NCI-H2196 (cell line): ENCODE data around the gene SRSF3.
"Not testable (repeated sequence)": the region's sequence is repeated elsewhere in the genome, so short reads cannot be mapped to it uniquely, and the experiment has no call there.

Experiments used
- DNase-seq: peaks from one replicate; lab custom pipeline; 2025; ENCODE audit not compliant: unreplicated experiment; lab: John Stamatoyannopoulos, UW

SRSF3 gene

DNA sequence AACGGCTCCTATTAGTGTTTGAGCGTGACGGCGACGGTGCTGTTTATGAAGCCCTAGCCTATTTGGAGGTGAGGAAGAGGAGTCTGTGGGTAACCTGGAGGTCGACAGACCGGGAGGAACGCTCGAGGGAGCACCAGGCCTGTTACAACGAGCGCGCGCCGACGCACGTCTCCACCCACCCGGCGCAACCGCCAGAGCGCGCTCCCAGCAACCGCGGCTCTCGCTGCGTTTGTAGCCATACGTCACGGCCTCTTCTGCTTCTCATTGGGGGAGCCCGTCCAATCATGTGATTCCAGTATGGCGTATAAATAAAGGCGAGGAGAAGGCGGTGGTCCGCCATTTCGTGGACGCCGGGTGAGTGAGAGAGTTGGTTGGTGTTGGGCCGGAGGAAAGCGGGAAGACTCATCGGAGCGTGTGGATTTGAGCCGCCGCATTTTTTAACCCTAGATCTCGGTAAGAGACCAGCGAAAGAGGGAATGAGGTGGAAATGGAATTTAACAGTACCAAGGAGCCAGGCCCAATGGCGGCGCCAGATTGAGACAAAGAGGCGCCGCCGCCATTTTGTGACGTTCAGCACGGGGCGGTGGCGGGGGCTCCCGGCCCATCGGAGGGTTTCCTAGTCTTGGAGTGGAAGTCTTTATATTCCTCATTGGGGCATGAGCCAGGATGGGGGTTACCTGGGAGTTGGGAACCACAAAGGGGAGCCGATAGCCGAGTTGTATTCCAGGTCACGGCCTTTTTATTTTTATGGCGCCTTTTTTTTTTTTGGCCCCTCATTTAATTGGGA, at the start of gene SRSF3:
TSS of gene SRSF3 (plus strand) at position 334 of the 787 bp plus-strand sequence. CDS start 2,401 bp downstream, outside the sequence.
- DNase-seq: peak; percentile 97

- no peak for DNase-seq
Observed at GRCh38 chr6:36545767-36546307, 48.3 kb upstream of the SRSF3 start.

GRCh38 chr6:36546308-36546919, 47.7 kb upstream of the SRSF3 start:
- DNase-seq: no peak

GRCh38 chr6:36546920-36547645, 47.1 kb upstream of the SRSF3 start, which contains the start of gene STK38:
Gene STK38, minus strand, starts transcription at chr6:36547479. Its CDS starts 7,277 bp downstream, at chr6:36540202.
- DNase-seq: peak; percentile 86

- DNase-seq: no peak
Observed at GRCh38 chr6:36547646-36548400, 46.3 kb upstream of the SRSF3 start.

GRCh38 chr6:36548401-36548743, 45.8 kb upstream of the SRSF3 start:
- DNase-seq: no peak

DNA sequence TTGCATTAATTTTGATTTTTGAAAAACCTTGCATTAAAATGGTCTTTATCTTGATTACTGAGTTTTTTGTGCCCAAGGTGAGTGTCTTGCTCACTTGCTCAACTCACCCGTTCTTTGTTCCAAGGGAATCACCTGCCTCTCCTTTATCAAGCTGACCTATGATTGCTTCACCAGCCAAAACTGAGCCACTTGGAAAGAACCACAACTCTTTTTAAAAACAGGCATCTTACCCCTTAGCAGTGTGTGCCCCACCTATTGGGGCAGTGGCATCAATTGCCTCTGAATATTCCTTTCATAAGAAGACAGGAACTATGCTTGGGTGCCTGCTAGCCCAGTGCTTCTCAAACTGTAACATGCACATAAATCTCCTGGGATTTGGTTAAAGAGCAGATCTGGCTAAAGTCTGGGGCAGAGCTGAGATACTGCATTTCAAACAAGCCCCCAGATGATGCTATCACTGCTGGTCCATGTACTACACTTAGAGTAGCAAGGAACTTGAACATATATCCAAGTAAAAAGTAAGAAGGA, 43.6 kb upstream of the SRSF3 start:
- no peak for DNase-seq

DNA sequence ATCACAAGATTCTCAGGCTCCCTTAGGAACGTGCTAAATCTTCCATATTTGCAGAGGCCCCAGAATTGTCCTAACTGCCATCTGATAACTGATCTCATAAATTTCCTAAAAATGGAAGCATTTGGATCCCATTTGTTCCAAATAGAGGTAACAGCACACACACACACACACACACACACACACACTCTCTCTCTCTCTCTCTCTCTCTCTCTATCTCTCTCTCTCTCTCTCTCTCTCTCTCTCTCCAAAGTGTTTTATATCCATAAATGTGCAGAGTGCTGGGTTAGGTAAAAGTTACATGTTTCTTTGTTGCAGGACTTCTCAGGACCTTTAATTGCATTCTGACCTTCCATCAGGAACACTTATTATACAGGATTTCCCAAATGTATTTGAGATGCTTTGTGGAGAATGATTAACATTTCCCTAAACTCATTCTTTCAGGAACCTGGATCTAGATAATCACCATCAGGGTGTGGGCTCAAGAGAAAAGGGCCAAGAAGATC, 38.4 kb upstream of the SRSF3 start:
- DNase-seq: no peak

DNA sequence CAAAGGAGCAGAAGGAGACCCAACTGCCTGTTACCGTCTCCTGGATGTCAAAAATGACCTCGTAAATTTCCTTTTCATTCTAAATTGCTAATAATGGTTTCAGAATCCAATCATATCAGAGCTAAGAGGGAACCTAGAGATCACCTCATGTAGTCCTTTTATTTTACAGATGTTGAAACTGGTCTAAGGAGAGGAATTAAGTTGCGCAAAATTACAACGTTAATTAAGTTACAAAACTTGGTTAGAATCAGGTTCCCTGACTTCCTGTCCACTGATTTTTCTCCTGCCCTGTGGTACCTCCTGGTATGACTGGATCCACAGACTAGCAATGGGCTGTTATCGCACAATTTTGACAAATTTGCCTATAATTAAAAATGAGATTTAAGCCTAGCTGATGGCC, 37.9 kb upstream of the SRSF3 start:
- no peak for DNase-seq

GRCh38 chr6:36559011-36559793, 35.0 kb upstream of the SRSF3 start:
- DNase-seq: no peak

DNA sequence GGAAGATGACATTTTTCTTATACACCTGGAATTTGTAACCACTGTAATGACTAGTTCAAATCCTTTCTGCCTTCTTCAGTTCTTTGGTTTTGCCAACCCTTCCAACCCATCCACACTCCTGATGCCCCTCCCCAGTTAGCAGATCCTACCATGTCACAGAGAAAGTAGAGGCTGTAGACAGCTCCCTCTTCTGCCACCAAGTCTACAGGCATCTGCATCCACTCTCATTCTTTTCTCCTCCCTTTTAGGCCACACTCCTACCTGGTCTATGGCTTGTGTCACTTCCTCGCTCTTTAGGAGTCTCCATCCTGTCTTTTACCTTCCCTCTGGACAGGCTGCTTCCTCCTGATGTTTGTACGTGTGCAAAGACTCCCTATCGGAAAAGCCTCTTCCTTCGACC, 33.3 kb upstream of the SRSF3 start:
- no peak for DNase-seq

DNA sequence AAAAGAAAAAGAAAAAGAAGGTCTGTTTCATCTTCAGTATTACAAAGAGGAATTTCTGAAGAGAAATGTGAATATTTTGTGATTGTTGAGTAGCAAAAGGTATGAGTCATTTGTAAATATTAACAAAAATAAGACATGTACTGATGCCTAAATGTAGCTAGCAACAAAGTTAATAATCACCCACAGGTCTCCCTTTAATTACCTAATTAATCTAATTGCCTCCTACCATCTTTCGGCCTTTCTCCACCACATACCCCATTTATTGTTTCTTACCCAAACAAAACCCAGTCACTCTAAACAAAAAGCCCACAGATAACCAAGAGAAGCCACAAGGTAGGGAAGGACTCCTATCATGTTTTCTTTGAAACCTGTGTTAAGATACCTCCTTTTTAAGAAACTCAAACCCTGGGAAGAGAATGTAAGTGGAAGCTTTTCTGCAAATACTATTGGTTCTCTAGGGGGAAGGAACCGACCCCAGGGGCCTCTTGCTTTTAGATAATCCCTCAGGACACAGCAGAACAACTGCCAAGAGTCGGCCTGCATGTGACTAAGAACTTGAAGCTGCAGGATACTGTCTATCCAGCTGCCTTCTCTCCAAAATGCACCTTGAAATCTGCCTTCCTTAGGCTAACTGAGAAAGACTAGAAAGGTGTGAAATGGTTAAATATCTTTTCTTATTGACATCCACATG, 30.8 kb upstream of the SRSF3 start:
- no peak for DNase-seq

GRCh38 chr6:36563928-36564284, 30.3 kb upstream of the SRSF3 start:
- no peak for DNase-seq

DNA sequence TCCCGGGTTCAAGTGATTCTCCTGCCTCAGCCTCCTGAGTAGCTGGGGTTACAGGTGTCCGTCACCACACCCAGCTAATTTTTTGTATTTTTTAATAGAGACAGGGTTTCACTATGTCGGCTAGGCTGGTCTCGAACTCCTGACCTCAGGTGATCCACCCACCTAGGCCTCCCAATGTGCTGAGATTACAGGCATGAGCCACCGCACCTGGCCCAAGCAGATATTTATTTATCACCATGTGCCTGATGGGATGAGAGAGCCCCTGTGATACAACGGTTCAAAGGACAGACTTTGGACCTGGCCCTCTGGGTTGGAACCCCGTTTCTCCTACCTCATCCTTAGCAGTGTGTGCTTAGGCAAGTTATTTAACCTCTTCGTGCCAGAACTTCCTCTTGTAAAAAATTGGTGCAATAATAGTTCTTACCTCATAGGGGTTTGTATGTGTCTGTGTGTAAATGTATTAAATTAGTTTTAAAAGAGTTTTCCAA, 27.7 kb upstream of the SRSF3 start:
- no peak for DNase-seq

DNA sequence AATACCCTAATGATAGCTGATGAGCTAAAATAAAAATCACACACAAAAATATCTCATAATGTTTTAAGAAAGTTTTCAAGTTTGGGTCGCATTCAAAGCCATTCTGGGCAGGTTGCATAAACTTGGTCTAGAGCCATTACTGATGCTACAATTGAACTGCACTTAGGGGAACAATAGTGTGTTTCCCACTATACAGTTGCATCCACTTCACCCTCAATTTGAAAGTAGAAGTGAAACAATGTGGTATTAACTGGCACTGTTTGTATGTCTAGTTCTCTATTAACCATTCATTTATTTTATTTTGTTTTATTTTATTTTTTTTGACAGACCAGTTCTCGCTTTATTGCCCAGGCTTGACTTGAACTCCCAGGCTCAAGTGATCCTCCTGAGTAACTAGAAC, 23.9 kb upstream of the SRSF3 start:
- DNase-seq: no peak

DNA sequence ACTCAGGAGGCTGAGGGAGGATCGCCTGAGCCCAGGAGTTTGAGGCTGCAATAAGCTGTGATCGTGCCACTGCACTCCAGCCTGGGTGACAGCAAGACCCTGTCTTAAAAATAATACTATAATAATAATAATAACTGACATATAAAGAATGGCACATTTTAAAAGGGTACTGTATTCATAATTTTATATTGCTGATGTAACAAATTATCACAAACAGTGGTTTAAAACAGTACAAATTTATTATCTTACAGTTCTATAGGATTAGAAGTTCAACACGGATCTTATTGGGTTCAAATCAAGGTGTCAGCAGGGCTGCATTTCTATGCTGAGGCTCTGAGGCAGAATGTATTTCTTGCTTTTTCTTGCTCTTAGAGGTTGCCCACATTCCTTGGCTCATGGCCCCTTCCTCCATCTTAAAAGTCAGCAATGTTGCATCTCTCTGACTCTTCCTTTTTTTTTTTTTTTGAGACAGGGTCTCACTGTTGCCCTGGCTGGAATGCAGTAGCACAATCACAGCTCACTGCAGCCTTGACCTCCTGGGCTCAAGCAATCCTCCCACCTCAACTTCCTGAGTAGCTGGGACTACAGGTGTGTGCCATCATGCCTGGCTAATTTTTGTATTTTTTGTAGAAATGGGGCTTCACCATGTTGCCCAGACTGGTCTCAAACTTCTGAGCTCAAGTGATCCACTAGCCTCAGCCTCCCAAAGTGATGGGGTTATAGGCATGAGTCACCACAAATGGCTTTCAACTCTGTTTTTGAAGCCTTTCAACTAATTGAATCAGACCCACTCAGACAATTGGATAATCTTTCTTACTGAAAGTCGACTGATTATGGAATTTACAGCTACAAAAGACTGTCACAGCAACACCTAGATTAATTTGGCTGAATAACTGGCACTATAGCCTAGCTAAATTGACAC, 22.8 kb upstream of the SRSF3 start:
- no peak for DNase-seq

DNA sequence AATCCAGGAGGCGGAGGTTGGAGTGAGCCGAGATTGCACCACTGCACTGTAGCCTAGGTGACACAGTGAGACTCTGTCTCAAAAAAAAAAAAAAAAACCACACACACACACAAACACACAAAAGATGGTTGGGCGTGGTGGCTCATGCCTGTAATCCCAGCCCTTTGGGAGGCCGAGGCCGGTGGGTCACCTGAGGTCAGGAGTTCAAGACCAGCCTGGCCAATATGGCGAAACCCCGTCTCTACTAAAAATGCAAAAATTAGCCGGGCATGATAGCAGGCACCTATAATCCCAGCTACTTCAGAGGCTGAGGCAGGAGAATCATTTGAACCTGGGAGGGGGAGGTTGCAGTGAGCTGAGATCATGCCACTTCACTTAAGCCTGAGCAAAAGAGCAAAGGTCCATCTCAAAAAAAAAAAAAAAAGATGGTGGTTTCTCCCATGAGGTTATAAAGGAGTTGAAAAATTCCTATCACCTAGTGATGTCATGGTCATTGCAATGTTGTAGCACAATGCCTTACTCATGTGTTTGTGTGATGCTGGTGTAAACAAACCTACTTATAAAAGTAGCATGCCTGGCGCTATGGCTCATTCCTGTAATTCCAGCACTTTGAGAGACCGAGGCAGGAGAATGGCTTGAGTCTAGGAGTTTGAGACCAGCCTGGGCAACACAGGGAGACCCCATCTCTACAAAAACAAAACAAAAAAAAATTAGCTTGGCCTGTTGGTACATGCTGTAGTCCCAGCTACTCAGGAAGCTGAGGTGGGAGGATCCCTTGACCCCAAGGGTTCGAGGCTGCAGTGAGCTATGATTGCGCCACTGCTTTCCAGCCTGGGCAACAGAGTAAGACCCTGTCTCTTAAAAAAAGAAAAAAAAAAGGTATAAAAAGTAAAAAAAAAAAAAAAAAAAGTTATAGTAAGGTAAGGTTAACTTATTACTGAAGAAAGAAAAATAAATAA, 21.5 kb upstream of the SRSF3 start:
- not testable (repeated sequence) for DNase-seq
